ENCODE data around the gene OSBPL1A.

Gene OSBPL1A

GRCh38 chr18:24219561-24220317 is 177.9 kb downstream of the OSBPL1A start:
- no peak for DNase-seq (ENCODE audit: low read depth)

- no peak for DNase-seq (ENCODE audit: low read depth)
These were observed 182.7 kb downstream of the OSBPL1A start for GRCh38 chr18:24214913-24215312.

GRCh38 chr18:24214144-24214543 is 183.5 kb downstream of the OSBPL1A start:
- DNase-seq (ENCODE audit: low read depth) = no peak

- DNase-seq (ENCODE audit: low read depth) = no peak
These were observed 184.7 kb downstream of the OSBPL1A start for GRCh38 chr18:24212939-24213338.

GRCh38 chr18:24209558-24209957 is 188.1 kb downstream of the OSBPL1A start:
- DNase-seq (ENCODE audit: low read depth) = no peak

GRCh38 chr18:24208270-24209035 is 189.2 kb downstream of the OSBPL1A start:
- no peak for DNase-seq (ENCODE audit: low read depth)

- DNase-seq (ENCODE audit: low read depth) = no peak
These were observed 192.7 kb downstream of the OSBPL1A start for GRCh38 chr18:24204904-24205303.

GRCh38 chr18:24201699-24202687 is 195.6 kb downstream of the OSBPL1A start:
- DNase-seq (ENCODE audit: low read depth) = no peak

- no peak for DNase-seq (ENCODE audit: low read depth)
These were observed 196.9 kb downstream of the OSBPL1A start for GRCh38 chr18:24200494-24201290.

GRCh38 chr18:24199372-24199962 is 198.2 kb downstream of the OSBPL1A start:
- DNase-seq (ENCODE audit: low read depth) = no peak

GRCh38 chr18:24198461-24198860 is 199.2 kb downstream of the OSBPL1A start:
- DNase-seq (ENCODE audit: low read depth) = no peak

GRCh38 chr18:24197412-24197811 is 200.2 kb downstream of the OSBPL1A start:
- DNase-seq (ENCODE audit: low read depth) = no peak

GRCh38 chr18:24196764-24197163 is 200.9 kb downstream of the OSBPL1A start:
- no peak for DNase-seq (ENCODE audit: low read depth)

GRCh38 chr18:24195296-24196053 is 202.1 kb downstream of the OSBPL1A start:
- no peak for DNase-seq (ENCODE audit: low read depth)

- DNase-seq (ENCODE audit: low read depth) = no peak
These were observed 207.0 kb downstream of the OSBPL1A start for GRCh38 chr18:24190590-24190989.

- DNase-seq (ENCODE audit: low read depth) = no peak
These were observed 207.8 kb downstream of the OSBPL1A start for GRCh38 chr18:24189664-24190346.

GRCh38 chr18:24189007-24189528 is 208.6 kb downstream of the OSBPL1A start:
- DNase-seq (ENCODE audit: low read depth) = no peak

GRCh38 chr18:24188120-24188519 is 209.5 kb downstream of the OSBPL1A start:
- no peak for DNase-seq (ENCODE audit: low read depth)

GRCh38 chr18:24187689-24188088 is 209.9 kb downstream of the OSBPL1A start:
- no peak for DNase-seq (ENCODE audit: low read depth)
